Measurements from ENCODE around the gene NDUFAF3. TPM values are rescaled to one million over a fixed set of nuclear protein-coding genes. Genes with fewer than 3 reads are reported as not detected.

NDUFAF3 gene
- total RNA-seq, 4 donors from 2014 or later = 50.8 to 88.1 (median 54.1) TPM

- Histone ChIP-seq H3K27me3 (no peaks in the 10 kb centered on the region), H3K4me1 (peaks cover 14 to 38% (median 18%) of the 10 kb centered on the region in 3 donors), H3K4me3 (no peak overlapping the region), H3K36me3 (peaks cover 0 to 32% (median 0%) of the 10 kb centered on the region in 3 donors), H3K27ac (no peak overlapping the region), H3K9me3 (no peaks in the 10 kb centered on the region)
- TF ChIP-seq CTCF (IDR thresholded peaks at IDR 0.05) (no peak), POLR2A (IDR thresholded peaks at IDR 0.05) (no peak)
- intact Hi-C loops (cut with DNase I) = no loop called here
- no peak for DNase-seq
Observed at GRCh38 chr3:48993834-48994233, 28.1 kb upstream of the NDUFAF3 start.

- Histone ChIP-seq H3K4me3 (no peak overlapping the region), H3K27ac (no peak overlapping the region), H3K27me3 (no peaks in the 10 kb centered on the region), H3K4me1 (peaks cover 3 to 14% (median 6%) of the 10 kb centered on the region in 3 donors), H3K9me3 (no peaks in the 10 kb centered on the region), H3K36me3 (peaks cover 0 to 32% (median 0%) of the 10 kb centered on the region in 3 donors)
- TF ChIP-seq CTCF (IDR thresholded peaks at IDR 0.05) = no peak
- no peak for DNase-seq
- intact Hi-C loops (cut with DNase I) = no loop called here
- WGBS, 2 donors = 75 to 95% methylated on average over 2 to 7 of the region's 8 CpGs
Observed at GRCh38 chr3:48996640-48997039, 25.3 kb upstream of the NDUFAF3 start.

GRCh38 chr3:48997102-48997635 lies 24.8 kb upstream of the NDUFAF3 start:
- DNase-seq = no peak
- H3K27me3 ChIP-seq = no peaks in the 10 kb centered on the region
- H3K4me1 ChIP-seq = peaks cover 0 to 8% (median 1%) of the 10 kb centered on the region in 3 donors
- WGBS, 2 donors = 100% methylated on average over 3 to 6 of the region's 8 CpGs
- no peaks in the 10 kb centered on the region for H3K9me3 ChIP-seq
- H3K27ac ChIP-seq = no peak overlapping the region
- intact Hi-C loops (cut with DNase I) = no loop called here
- TF ChIP-seq POLR2A (IDR thresholded peaks at IDR 0.05) (no peak), CTCF (IDR thresholded peaks at IDR 0.05) (no peak)
- no peak overlapping the region for H3K4me3 ChIP-seq
- H3K36me3 ChIP-seq = peaks cover 0 to 32% (median 0%) of the 10 kb centered on the region in 3 donors

- H3K4me3 ChIP-seq = no peak overlapping the region
- H3K27me3 ChIP-seq = no peaks in the 10 kb centered on the region
- DNase-seq = no peak
- TF ChIP-seq POLR2A (IDR thresholded peaks at IDR 0.05) (no peak), CTCF (IDR thresholded peaks at IDR 0.05) (no peak)
- H3K36me3 ChIP-seq = peaks cover 0 to 36% (median 0%) of the 10 kb centered on the region in 3 donors
- H3K4me1 ChIP-seq = peaks cover 0 to under 1% (median 0%) of the 10 kb centered on the region in 3 donors
- H3K27ac ChIP-seq = no peak overlapping the region
- intact Hi-C loops (cut with DNase I) = no loop called here
- 80 to 83% methylated on average over 12 of the region's 20 CpGs for WGBS, 2 donors
- no peaks in the 10 kb centered on the region for H3K9me3 ChIP-seq
Observed at GRCh38 chr3:48997714-48998637, 23.9 kb upstream of the NDUFAF3 start.

All from esophagus squamous epithelium (tissue), 5 donors.